ENCODE data around the gene YOD1.

YOD1 gene

DNA sequence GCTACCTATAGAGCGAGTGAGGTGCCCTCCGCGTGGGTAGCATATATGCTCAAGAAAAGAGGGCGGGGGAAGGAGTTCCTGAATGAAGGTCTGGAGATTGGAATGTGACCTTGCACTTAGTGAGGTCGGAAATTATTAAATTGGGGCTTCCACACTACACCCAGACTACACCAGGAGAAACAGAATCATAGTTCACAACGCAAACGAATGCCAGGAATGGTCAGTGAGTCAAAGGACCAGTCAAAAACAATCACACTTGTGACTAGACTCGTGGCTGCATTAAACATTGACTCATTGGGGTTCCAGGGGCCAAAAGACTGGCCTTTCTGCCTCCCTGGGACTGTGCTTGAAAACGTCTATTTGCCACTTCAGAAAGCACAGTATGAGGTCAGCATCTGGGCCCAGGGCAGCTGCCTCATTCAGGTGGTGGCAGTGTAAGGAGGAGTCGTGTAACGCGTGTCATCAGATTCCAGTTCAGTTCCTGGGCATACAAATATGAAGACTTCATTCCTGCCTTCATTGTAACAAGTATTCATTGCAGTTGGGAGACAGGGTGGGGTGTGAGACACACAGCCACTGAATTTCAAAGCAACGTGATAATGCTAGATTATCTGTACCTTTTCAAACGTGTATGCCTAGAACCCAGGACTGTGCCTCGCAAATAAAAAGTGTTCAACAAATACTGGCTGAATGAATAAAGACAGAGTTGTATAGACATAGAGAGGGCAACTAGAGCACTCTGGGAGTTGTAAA is at the start of gene YOD1:
Gene YOD1 (minus strand): TSS at position 18 of the 753 bp plus-strand sequence. CDS start 178 bp downstream, outside the sequence.
- DNase-seq (ENCODE audit: low read depth) = no peak
- no peak for TF ChIP-seq POLR2A (IDR thresholded peaks at IDR 0.05; ENCODE audit: extremely low read depth, insufficient read length)
- no peak for TF ChIP-seq MYC (IDR thresholded peaks at IDR 0.05; ENCODE audit: low read depth, low read length)
- TF ChIP-seq, protein P1, sequence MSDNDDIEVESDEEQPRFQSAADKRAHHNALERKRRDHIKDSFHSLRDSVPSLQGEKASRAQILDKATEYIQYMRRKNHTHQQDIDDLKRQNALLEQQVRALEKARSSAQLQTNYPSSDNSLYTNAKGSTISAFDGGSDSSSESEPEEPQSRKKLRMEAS (IDR thresholded peaks at IDR 0.05; ENCODE audit: low read depth, low read length) = no peak
- TF ChIP-seq, protein P2, sequence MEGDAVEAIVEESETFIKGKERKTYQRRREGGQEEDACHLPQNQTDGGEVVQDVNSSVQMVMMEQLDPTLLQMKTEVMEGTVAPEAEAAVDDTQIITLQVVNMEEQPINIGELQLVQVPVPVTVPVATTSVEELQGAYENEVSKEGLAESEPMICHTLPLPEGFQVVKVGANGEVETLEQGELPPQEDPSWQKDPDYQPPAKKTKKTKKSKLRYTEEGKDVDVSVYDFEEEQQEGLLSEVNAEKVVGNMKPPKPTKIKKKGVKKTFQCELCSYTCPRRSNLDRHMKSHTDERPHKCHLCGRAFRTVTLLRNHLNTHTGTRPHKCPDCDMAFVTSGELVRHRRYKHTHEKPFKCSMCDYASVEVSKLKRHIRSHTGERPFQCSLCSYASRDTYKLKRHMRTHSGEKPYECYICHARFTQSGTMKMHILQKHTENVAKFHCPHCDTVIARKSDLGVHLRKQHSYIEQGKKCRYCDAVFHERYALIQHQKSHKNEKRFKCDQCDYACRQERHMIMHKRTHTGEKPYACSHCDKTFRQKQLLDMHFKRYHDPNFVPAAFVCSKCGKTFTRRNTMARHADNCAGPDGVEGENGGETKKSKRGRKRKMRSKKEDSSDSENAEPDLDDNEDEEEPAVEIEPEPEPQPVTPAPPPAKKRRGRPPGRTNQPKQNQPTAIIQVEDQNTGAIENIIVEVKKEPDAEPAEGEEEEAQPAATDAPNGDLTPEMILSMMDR (IDR thresholded peaks at IDR 0.05; ENCODE audit: low read depth, low read length) = no peak
- H3K4me3 ChIP-seq (ENCODE audit: low read depth, low read length) = peak within 1 kb of the TSS; percentile 92

DNA sequence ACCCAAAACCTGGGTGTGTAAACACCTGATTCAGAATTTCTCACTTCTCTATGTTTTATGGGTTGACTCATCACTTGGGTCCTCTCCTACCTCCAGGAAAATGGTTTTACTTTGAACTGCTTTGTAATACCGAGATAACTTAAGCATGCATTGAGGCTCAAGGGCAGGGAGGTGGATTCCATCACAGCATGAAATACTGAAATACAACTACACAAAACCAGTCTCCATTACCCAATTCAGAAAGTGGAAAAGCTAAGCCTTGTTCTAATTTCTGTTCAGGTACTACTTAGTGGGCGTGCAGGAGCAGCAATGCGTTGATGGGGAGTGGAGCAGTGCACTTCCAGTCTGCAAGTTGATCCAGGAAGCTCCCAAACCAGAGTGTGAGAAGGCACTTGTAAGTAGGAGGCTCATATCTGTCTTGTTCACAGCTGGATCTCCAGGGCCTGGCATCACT is 46.9 kb upstream of the YOD1 start:
- DNase-seq (ENCODE audit: low read depth) = no peak
- TF ChIP-seq, protein P2 (IDR thresholded peaks at IDR 0.05; ENCODE audit: low read depth, low read length) = no peak
- TF ChIP-seq MYC (IDR thresholded peaks at IDR 0.05; ENCODE audit: low read depth, low read length) = no peak
- no peak for TF ChIP-seq POLR2A (IDR thresholded peaks at IDR 0.05; ENCODE audit: extremely low read depth, insufficient read length)
- TF ChIP-seq, protein P1 (IDR thresholded peaks at IDR 0.05; ENCODE audit: low read depth, low read length) = no peak
- no peak overlapping the region for H3K4me3 ChIP-seq (ENCODE audit: low read depth, low read length)

DNA sequence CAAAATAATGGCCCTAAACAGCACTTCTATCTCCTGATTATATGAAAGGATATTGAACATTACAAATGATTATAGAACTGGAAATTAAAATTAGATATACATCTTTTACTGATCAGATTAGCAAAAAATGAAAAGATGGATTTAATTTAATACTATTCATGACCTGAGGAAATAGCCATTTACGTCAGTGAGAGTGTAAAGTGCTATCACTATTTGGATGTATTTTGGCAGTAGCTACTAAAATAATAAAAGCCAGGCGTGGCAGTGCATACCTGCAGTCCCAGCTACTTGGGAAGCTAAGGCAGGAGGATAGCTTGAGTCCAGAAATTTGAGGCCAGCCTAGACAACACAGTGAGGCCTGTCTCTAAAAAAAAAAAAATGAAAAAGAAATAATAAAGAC is 42.9 kb upstream of the YOD1 start:
- no peak overlapping the region for H3K4me3 ChIP-seq (ENCODE audit: low read depth, low read length)
- no peak for TF ChIP-seq MYC (IDR thresholded peaks at IDR 0.05; ENCODE audit: low read depth, low read length)
- TF ChIP-seq POLR2A (IDR thresholded peaks at IDR 0.05; ENCODE audit: extremely low read depth, insufficient read length) = no peak
- TF ChIP-seq, protein P2 (IDR thresholded peaks at IDR 0.05; ENCODE audit: low read depth, low read length) = no peak
- TF ChIP-seq, protein P1 (IDR thresholded peaks at IDR 0.05; ENCODE audit: low read depth, low read length) = no peak
- DNase-seq (ENCODE audit: low read depth) = no peak

- DNase-seq (ENCODE audit: low read depth) = no peak
- no peak overlapping the region for H3K4me3 ChIP-seq (ENCODE audit: low read depth, low read length)
- TF ChIP-seq POLR2A (IDR thresholded peaks at IDR 0.05; ENCODE audit: extremely low read depth, insufficient read length) (no peak), MYC (IDR thresholded peaks at IDR 0.05; ENCODE audit: low read depth, low read length) (no peak)
- TF ChIP-seq, protein P1 (IDR thresholded peaks at IDR 0.05; ENCODE audit: low read depth, low read length) = no peak
- TF ChIP-seq, protein P2 (IDR thresholded peaks at IDR 0.05; ENCODE audit: low read depth, low read length) = no peak
Observed at GRCh38 chr1:207091200-207091908, 40.3 kb upstream of the YOD1 start.

GRCh38 chr1:207089627-207090355 is 38.8 kb upstream of the YOD1 start:
- no peak for DNase-seq (ENCODE audit: low read depth)
- no peak for TF ChIP-seq POLR2A (IDR thresholded peaks at IDR 0.05; ENCODE audit: extremely low read depth, insufficient read length)
- TF ChIP-seq, protein P1 (IDR thresholded peaks at IDR 0.05; ENCODE audit: low read depth, low read length) = no peak
- TF ChIP-seq MYC (IDR thresholded peaks at IDR 0.05; ENCODE audit: low read depth, low read length) = no peak
- no peak overlapping the region for H3K4me3 ChIP-seq (ENCODE audit: low read depth, low read length)

All from NB4 (cell line).